Hepatocyte (in vitro differentiated cells): ENCODE results near the gene MINAR1. TPM values are rescaled to one million over a fixed set of nuclear protein-coding genes. Genes with fewer than 3 reads are reported as not detected.
"Not testable (repeated sequence)": the region's sequence is repeated elsewhere in the genome, so short reads cannot be mapped to it uniquely, and the experiment has no call there.

Experiments
- DNase-seq: peaks from one replicate; pipeline ENCODE4 v3.0.0-alpha.2; 2016; ENCODE audit warnings: low spot score
- H2AFZ ChIP-seq: fragments of 200-600 bp; sonication (generic); 2 replicates; pipeline ENCODE4 v1.6.0; 2016; ENCODE audit warnings: antibody characterized with exemption, mild to moderate bottlenecking
- H3K27ac ChIP-seq: fragments of 200-600 bp; sonication (generic); 2 replicates; pipeline ENCODE4 v1.5.1; 2016; ENCODE audit warnings: mild to moderate bottlenecking
- H3K27me3 ChIP-seq: fragments of 200-600 bp; sonication (generic); 2 replicates; pipeline ENCODE4 v1.6.1; 2016
- H3K36me3 ChIP-seq: fragments of 200-600 bp; sonication (generic); replicated peaks from 2 replicates; pipeline ENCODE4 v1.5.1; 2016; ENCODE audit warnings: low read depth; ENCODE audit not compliant: insufficient read depth
- H3K4me1 ChIP-seq: fragments of 200-600 bp; sonication (generic); 2 replicates; pipeline ENCODE4 v1.5.1; 2016; ENCODE audit warnings: mild to moderate bottlenecking, moderate library complexity; ENCODE audit not compliant: insufficient read depth
- H3K4me2 ChIP-seq: fragments of 200-600 bp; sonication (generic); 2 replicates; pipeline ENCODE4 v1.6.0; 2016
- H3K4me3 ChIP-seq: fragments of 200-600 bp; sonication (generic); 2 replicates; pipeline ENCODE4 v1.5.1; 2016; ENCODE audit warnings: mild to moderate bottlenecking
- H3K79me2 ChIP-seq: fragments of 200-600 bp; sonication (generic); 2 replicates; pipeline ENCODE4 v1.6.0; 2017; ENCODE audit warnings: mild to moderate bottlenecking
- H3K9me2 ChIP-seq: fragments of 200-600 bp; sonication (generic); replicated peaks from 2 replicates; pipeline ENCODE4 v1.6.0; 2017; ENCODE audit warnings: mild to moderate bottlenecking; ENCODE audit not compliant: insufficient read depth
- H3K9me3 ChIP-seq: fragments of 200-600 bp; sonication (generic); 2 replicates; pipeline ENCODE4 v1.5.1; 2016; ENCODE audit warnings: low read depth, mild to moderate bottlenecking
- H4K20me1 ChIP-seq: fragments of 200-600 bp; sonication (generic); 2 replicates; pipeline ENCODE4 v1.6.0; 2016; ENCODE audit warnings: mild to moderate bottlenecking; ENCODE audit not compliant: insufficient read depth, poor library complexity, severe bottlenecking
- EZH2 ChIP-seq: fragments of 200-600 bp; sonication (generic); IDR thresholded peaks from 2 replicates; pipeline ENCODE4 v1.6.1; 2016; ENCODE audit warnings: antibody characterized with exemption, mild to moderate bottlenecking, borderline replicate concordance
- EZH2phosphoT487 ChIP-seq: fragments of 200-600 bp; sonication (generic); IDR thresholded peaks from one replicate; pipeline ENCODE4 v1.6.1; 2018; ENCODE audit warnings: antibody characterized with exemption, mild to moderate bottlenecking, low read depth, moderate library complexity; ENCODE audit not compliant: unreplicated experiment, severe bottlenecking
- WGBS: methylation state at CpG from one replicate; pipeline ENCODE4 v1.1.6; 2016; ENCODE audit warnings: low lambda C conversion rate; ENCODE audit errors: missing lambda C conversion rate; 5-methylcytosine and 5-hydroxymethylcytosine counted together
- polyA plus RNA-seq: library from polyadenylated mRNA; unstranded; fragments of >200 nt; fragmentation: Nextera tagmentation; extraction: Ambion mirVana; gene quantifications from 2 replicates; pipeline ENCODE4 v1.2.1, GENCODE V29; 2016
- total RNA-seq: library from RNA; depleted of rRNA; stranded (reverse); fragments of >200 nt; gene quantifications from 2 replicates; pipeline ENCODE4 v1.2.3, GENCODE V29; 2014
- TF ChIP-seq, protein P1 (sequence below): fragments of 200-600 bp; sonication (generic); IDR thresholded peaks from 2 replicates; pipeline ENCODE4 v1.5.1; 2016; ENCODE audit warnings: antibody characterized with exemption, mild to moderate bottlenecking; ENCODE audit not compliant: poor library complexity

Gene MINAR1
- total and polyA plus RNA-seq, 2 experiments from 2014 or later = 0.10 to 1.3 TPM

GRCh38 chr15:79418693-79419279 lies 13.3 kb upstream of the MINAR1 start:
- no peaks in the 10 kb centered on the region for H3K27me3 ChIP-seq
- H3K9me2 ChIP-seq = no peaks in the 10 kb centered on the region
- H3K4me2 ChIP-seq = no peak overlapping the region
- H3K9me3 ChIP-seq = no peaks in the 10 kb centered on the region
- no peaks in the 10 kb centered on the region for H3K36me3 ChIP-seq
- H3K4me1 ChIP-seq = peaks cover 9% of the 10 kb centered on the region
- TF ChIP-seq EZH2phosphoT487 (no peak), EZH2 (no peak)
- TF ChIP-seq, protein P1, sequence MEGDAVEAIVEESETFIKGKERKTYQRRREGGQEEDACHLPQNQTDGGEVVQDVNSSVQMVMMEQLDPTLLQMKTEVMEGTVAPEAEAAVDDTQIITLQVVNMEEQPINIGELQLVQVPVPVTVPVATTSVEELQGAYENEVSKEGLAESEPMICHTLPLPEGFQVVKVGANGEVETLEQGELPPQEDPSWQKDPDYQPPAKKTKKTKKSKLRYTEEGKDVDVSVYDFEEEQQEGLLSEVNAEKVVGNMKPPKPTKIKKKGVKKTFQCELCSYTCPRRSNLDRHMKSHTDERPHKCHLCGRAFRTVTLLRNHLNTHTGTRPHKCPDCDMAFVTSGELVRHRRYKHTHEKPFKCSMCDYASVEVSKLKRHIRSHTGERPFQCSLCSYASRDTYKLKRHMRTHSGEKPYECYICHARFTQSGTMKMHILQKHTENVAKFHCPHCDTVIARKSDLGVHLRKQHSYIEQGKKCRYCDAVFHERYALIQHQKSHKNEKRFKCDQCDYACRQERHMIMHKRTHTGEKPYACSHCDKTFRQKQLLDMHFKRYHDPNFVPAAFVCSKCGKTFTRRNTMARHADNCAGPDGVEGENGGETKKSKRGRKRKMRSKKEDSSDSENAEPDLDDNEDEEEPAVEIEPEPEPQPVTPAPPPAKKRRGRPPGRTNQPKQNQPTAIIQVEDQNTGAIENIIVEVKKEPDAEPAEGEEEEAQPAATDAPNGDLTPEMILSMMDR = no peak
- 50% methylated on average over 9 of the region's 9 CpGs for WGBS
- no peak overlapping the region for H3K27ac ChIP-seq
- H3K79me2 ChIP-seq = no peaks in the 10 kb centered on the region
- no peak overlapping the region for H2AFZ ChIP-seq
- H3K4me3 ChIP-seq = no peak overlapping the region
- DNase-seq = no peak
- H4K20me1 ChIP-seq = no peaks in the 10 kb centered on the region

- WGBS = 90% methylated on average over 10 of the region's 10 CpGs
- no peak overlapping the region for H2AFZ ChIP-seq
- no peak overlapping the region for H3K27ac ChIP-seq
Measured at GRCh38 chr15:79425591-79426295, 6.4 kb upstream of the MINAR1 start.

GRCh38 chr15:79426899-79427298 lies 5.2 kb upstream of the MINAR1 start:
- not testable (repeated sequence) for H3K36me3 ChIP-seq, H3K27ac ChIP-seq, H3K9me3 ChIP-seq, H2AFZ ChIP-seq, H4K20me1 ChIP-seq, DNase-seq, H3K9me2 ChIP-seq, H3K4me3 ChIP-seq, H3K4me2 ChIP-seq, H3K79me2 ChIP-seq
- H3K27me3 ChIP-seq = peaks cover 46% of the 10 kb centered on the region
- WGBS = 96% methylated on average over 2 of the region's 2 CpGs
- H3K4me1 ChIP-seq = peaks cover 12% of the 10 kb centered on the region

More at GRCh38 chr15:79425591-79426295, 6.4 kb upstream of the MINAR1 start:
- Histone ChIP-seq H3K36me3 (no peaks in the 10 kb centered on the region), H3K79me2 (no peaks in the 10 kb centered on the region), H4K20me1 (no peaks in the 10 kb centered on the region), H3K4me3 (no peak overlapping the region), H3K4me1 (no peaks in the 10 kb centered on the region), H3K4me2 (no peak overlapping the region), H3K27me3 (peaks cover 34% of the 10 kb centered on the region), H3K9me2 (no peaks in the 10 kb centered on the region), H3K9me3 (no peaks in the 10 kb centered on the region)
- no peak for DNase-seq
- no peak for TF ChIP-seq EZH2
- TF ChIP-seq, protein P1 = no peak
- no peak for TF ChIP-seq EZH2phosphoT487

DNA sequence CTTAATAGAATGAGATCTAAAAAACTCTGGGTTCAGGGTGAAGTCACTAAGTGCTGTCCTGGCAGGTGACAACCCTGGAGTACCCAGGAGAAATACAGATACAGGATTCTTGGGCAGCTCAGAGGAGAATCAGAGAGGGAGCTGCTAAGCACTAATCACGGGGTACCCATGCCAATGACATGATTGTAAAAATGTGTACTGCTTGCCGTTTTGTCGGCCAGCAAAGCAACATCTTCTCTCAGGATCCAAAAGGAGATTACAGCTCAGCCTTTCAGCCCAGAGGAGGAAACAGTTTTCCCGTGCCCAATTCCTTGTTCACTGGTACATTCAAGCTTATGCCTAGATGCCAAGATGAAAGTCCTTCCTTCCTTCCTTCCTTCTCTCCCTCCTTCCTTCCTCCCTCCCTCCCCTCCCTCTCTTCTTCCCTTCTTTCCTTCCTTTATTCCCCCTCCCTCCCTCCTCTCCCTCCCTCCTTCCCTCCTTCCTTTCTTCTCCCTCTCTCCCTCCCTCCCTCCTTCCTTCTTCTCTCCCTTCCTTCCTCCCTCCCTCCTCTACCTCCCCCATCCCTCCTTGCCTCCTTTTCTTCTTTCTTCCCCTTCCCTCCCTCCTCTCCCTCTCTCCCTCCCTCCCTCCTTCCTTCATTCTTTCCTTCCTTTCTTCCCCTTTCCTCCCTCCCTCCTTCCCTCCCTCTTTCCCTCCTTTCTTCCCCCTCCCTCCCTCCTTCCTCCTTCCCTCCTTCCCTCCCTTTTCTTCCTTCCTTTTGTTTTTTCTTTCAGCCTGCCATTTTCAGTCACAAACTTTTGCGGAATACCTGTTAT lies 4.1 kb upstream of the MINAR1 start:
- no peak for DNase-seq
- Histone ChIP-seq H3K79me2 (no peaks in the 10 kb centered on the region), H2AFZ (no peak overlapping the region), H4K20me1 (no peaks in the 10 kb centered on the region), H3K9me2 (no peaks in the 10 kb centered on the region), H3K4me3 (no peak overlapping the region), H3K36me3 (no peaks in the 10 kb centered on the region), H3K27me3 (peaks cover 57% of the 10 kb centered on the region), H3K4me1 (peaks cover 22% of the 10 kb centered on the region), H3K9me3 (no peaks in the 10 kb centered on the region), H3K4me2 (no peak overlapping the region), H3K27ac (no peak overlapping the region)
- TF ChIP-seq, protein P1 = no peak
- TF ChIP-seq EZH2 (no peak), EZH2phosphoT487 (no peak)
- WGBS = 75% methylated on average over 5 of the region's 5 CpGs
